Trophoblast cell (in vitro differentiated cells and primary cell): Measurements from ENCODE around the gene CLEC16A.

Experiments used
- DNase-seq, 2 donors: peaks; one replicate each; pipeline ENCODE4 v3.0.0-alpha.2; 2016
- H2AFZ ChIP-seq: 2 replicates; pipeline ENCODE4 v1.6.1; 2013; ENCODE audit warnings: low read length, moderate library complexity, mild to moderate bottlenecking; ENCODE audit not compliant: insufficient read depth, poor library complexity
- H2AK5ac ChIP-seq: 2 replicates; pipeline ENCODE4 v1.6.1; 2013; ENCODE audit warnings: mild to moderate bottlenecking, low read length
- H2BK120ac ChIP-seq: 2 replicates; pipeline ENCODE4 v1.6.1; 2013; ENCODE audit warnings: low read length, mild to moderate bottlenecking, moderate library complexity; ENCODE audit not compliant: insufficient read depth, poor library complexity
- H2BK12ac ChIP-seq: 2 replicates; pipeline ENCODE4 v1.6.1; 2013; ENCODE audit warnings: mild to moderate bottlenecking, low read length, moderate library complexity
- H2BK5ac ChIP-seq: 2 replicates; pipeline ENCODE4 v1.6.1; 2013; ENCODE audit warnings: low read length, low read depth, moderate library complexity, mild to moderate bottlenecking; ENCODE audit not compliant: poor library complexity
- H3K14ac ChIP-seq: 2 replicates; pipeline ENCODE4 v1.6.1; 2013; ENCODE audit warnings: mild to moderate bottlenecking, low read length
- H3K18ac ChIP-seq: 2 replicates; pipeline ENCODE4 v1.6.1; 2013; ENCODE audit warnings: mild to moderate bottlenecking, low read length
- H3K23ac ChIP-seq: 2 replicates; pipeline ENCODE4 v1.6.1; 2013; ENCODE audit warnings: low read length
- H3K27ac ChIP-seq: 2 replicates; pipeline ENCODE4 v1.5.1; 2013; ENCODE audit warnings: low read depth, mild to moderate bottlenecking, inconsistent platforms, low read length, moderate library complexity
- H3K27me3 ChIP-seq: 2 replicates; pipeline ENCODE4 v1.6.1; 2013; ENCODE audit warnings: inconsistent platforms, mild to moderate bottlenecking, low read length, moderate library complexity; ENCODE audit not compliant: insufficient read depth
- H3K36me3 ChIP-seq, 2 experiments: 1 replicate in 1 of 2; 2 replicates in 1 of 2; pipeline ENCODE4 v1.6.1; 2013; ENCODE audit warnings: low read length in 2 of 2, mild to moderate bottlenecking in 2 of 2, moderate library complexity in 1 of 2; ENCODE audit not compliant: insufficient read depth in 2 of 2, control insufficient read depth in 1 of 2
- H3K4ac ChIP-seq: 2 replicates; pipeline ENCODE4 v1.6.1; 2013; ENCODE audit warnings: low read depth, mild to moderate bottlenecking, low read length, moderate library complexity
- H3K4me1 ChIP-seq, 2 experiments: 1 replicate in 1 of 2; 2 replicates in 1 of 2; pipeline ENCODE4 v1.6.1; 2013; ENCODE audit warnings: low read length in 2 of 2, mild to moderate bottlenecking in 2 of 2, moderate library complexity in 1 of 2; ENCODE audit not compliant: insufficient read depth in 2 of 2, control insufficient read depth in 1 of 2
- H3K4me2 ChIP-seq: 2 replicates; pipeline ENCODE4 v1.6.1; 2013; ENCODE audit warnings: inconsistent platforms, mild to moderate bottlenecking, low read length, moderate library complexity
- H3K4me3 ChIP-seq: 2 replicates; pipeline ENCODE4 v1.5.1; 2013; ENCODE audit warnings: mild to moderate bottlenecking, low read depth, low read length, inconsistent platforms
- H3K79me1 ChIP-seq: one replicate; pipeline ENCODE4 v1.6.1; 2013; ENCODE audit warnings: low read length
- H3K79me2 ChIP-seq: 2 replicates; pipeline ENCODE4 v1.6.1; 2013; ENCODE audit warnings: low read length, mild to moderate bottlenecking; ENCODE audit not compliant: control insufficient read depth, insufficient read depth, poor library complexity
- H3K9ac ChIP-seq: 2 replicates; pipeline ENCODE4 v1.6.1; 2013; ENCODE audit warnings: mild to moderate bottlenecking, low read length
- H3K9me3 ChIP-seq: 2 replicates; pipeline ENCODE4 v1.6.1; 2013; ENCODE audit warnings: low read depth, mild to moderate bottlenecking, control low read depth, inconsistent platforms, low read length; ENCODE audit not compliant: insufficient read depth
- H4K12ac ChIP-seq: 2 replicates; pipeline ENCODE4 v1.6.1; 2013; ENCODE audit warnings: low read depth, mild to moderate bottlenecking, low read length, moderate library complexity
- H4K8ac ChIP-seq: 2 replicates; pipeline ENCODE4 v1.6.1; 2013; ENCODE audit warnings: low read depth, mild to moderate bottlenecking, low read length, moderate library complexity
- H4K91ac ChIP-seq: one replicate; pipeline ENCODE4 v1.6.1; 2013; ENCODE audit warnings: low read depth, mild to moderate bottlenecking, low read length, moderate library complexity
- WGBS: extraction: QIAGEN DNeasy Blood & Tissue Kit; methylation state at CpG from one replicate; pipeline ENCODE4 v1.1.7; 2013; ENCODE audit warnings: missing lambda C conversion rate; ENCODE audit not compliant: insufficient read length, insufficient coverage; ENCODE audit errors: extremely low coverage; 5-methylcytosine and 5-hydroxymethylcytosine counted together

The CLEC16A gene

GRCh38 chr16:11108466-11108805 lies 164.1 kb downstream of the CLEC16A start:
- H4K8ac ChIP-seq: no peak overlapping the region
- H2BK12ac ChIP-seq: no peak overlapping the region
- H3K14ac ChIP-seq: no peak overlapping the region
- no peak overlapping the region for H2AFZ ChIP-seq
- no peaks in the 10 kb centered on the region for H3K27me3 ChIP-seq
- no peak overlapping the region for H3K23ac ChIP-seq
- no peak overlapping the region for H3K18ac ChIP-seq
- H3K36me3 ChIP-seq: no peaks in the 10 kb centered on the region
- H3K79me2 ChIP-seq: no peaks in the 10 kb centered on the region
- peaks cover 3% of the 10 kb centered on the region for H3K79me1 ChIP-seq
- no peak overlapping the region for H3K4me2 ChIP-seq
- peak overlapping the region; percentile 15 for H4K91ac ChIP-seq
- no peak overlapping the region for H3K27ac ChIP-seq
- peak overlapping the region; percentile 5 for H2AK5ac ChIP-seq
- no peak overlapping the region for H2BK5ac ChIP-seq
- peaks cover 24 to 29% of the 10 kb centered on the region in 2 experiments for H3K4me1 ChIP-seq
- DNase-seq: no peak
- no peak overlapping the region for H2BK120ac ChIP-seq
- no peak overlapping the region for H3K9ac ChIP-seq
- H3K4ac ChIP-seq: no peak overlapping the region
- no peak overlapping the region for H3K4me3 ChIP-seq
- H4K12ac ChIP-seq: no peak overlapping the region
- no peaks in the 10 kb centered on the region for H3K9me3 ChIP-seq

GRCh38 chr16:11109566-11109965 lies 165.2 kb downstream of the CLEC16A start:
- Histone ChIP-seq H2BK5ac (no peak overlapping the region), H2BK120ac (no peak overlapping the region), H3K9ac (no peak overlapping the region), H3K9me3 (no peaks in the 10 kb centered on the region), H3K79me2 (no peaks in the 10 kb centered on the region), H2AK5ac (no peak overlapping the region), H3K4me2 (no peak overlapping the region), H3K4me1 (peaks cover 24 to 31% of the 10 kb centered on the region in 2 experiments), H3K27me3 (no peaks in the 10 kb centered on the region), H3K18ac (no peak overlapping the region), H3K27ac (no peak overlapping the region), H4K8ac (no peak overlapping the region), H3K79me1 (peaks cover 3% of the 10 kb centered on the region), H3K36me3 (no peaks in the 10 kb centered on the region), H2AFZ (no peak overlapping the region), H3K23ac (no peak overlapping the region), H3K4me3 (no peak overlapping the region), H4K91ac (no peak overlapping the region), H3K4ac (no peak overlapping the region), H4K12ac (no peak overlapping the region), H3K14ac (no peak overlapping the region), H2BK12ac (no peak overlapping the region)
- no CpG with 5 or more reads among the region's 6 CpGs for WGBS
- DNase-seq: no peak

- no peak overlapping the region for H2BK120ac ChIP-seq
- H3K23ac ChIP-seq: no peak overlapping the region
- H3K4me2 ChIP-seq: no peak overlapping the region
- H3K79me2 ChIP-seq: no peaks in the 10 kb centered on the region
- H3K27ac ChIP-seq: no peak overlapping the region
- H4K8ac ChIP-seq: no peak overlapping the region
- no peaks in the 10 kb centered on the region for H3K27me3 ChIP-seq
- no peak overlapping the region for H4K12ac ChIP-seq
- no peak overlapping the region for H2AFZ ChIP-seq
- H2BK5ac ChIP-seq: no peak overlapping the region
- H3K9ac ChIP-seq: no peak overlapping the region
- H3K9me3 ChIP-seq: no peaks in the 10 kb centered on the region
- no peaks in the 10 kb centered on the region for H3K36me3 ChIP-seq
- peaks cover 22 to 23% of the 10 kb centered on the region in 2 experiments for H3K4me1 ChIP-seq
- no peak overlapping the region for H3K14ac ChIP-seq
- no peak overlapping the region for H2BK12ac ChIP-seq
- no CpG with 5 or more reads among the region's 1 CpG for WGBS
- no peak overlapping the region for H4K91ac ChIP-seq
- H2AK5ac ChIP-seq: no peak overlapping the region
- no peak for DNase-seq
- H3K4me3 ChIP-seq: no peak overlapping the region
- no peak overlapping the region for H3K4ac ChIP-seq
- no peak overlapping the region for H3K18ac ChIP-seq
- peaks cover 3% of the 10 kb centered on the region for H3K79me1 ChIP-seq
These were observed 166.8 kb downstream of the CLEC16A start for GRCh38 chr16:11111150-11111549.

- H4K12ac ChIP-seq: no peak overlapping the region
- WGBS: no CpG with 5 or more reads among the region's 9 CpGs
These were observed 167.7 kb downstream of the CLEC16A start for GRCh38 chr16:11111856-11112634.

More at GRCh38 chr16:11111856-11112634, 167.7 kb downstream of the CLEC16A start:
- no peaks in the 10 kb centered on the region for H3K36me3 ChIP-seq
- no peak overlapping the region for H3K4me3 ChIP-seq
- no peak overlapping the region for H3K23ac ChIP-seq
- H2AFZ ChIP-seq: no peak overlapping the region
- H4K91ac ChIP-seq: no peak overlapping the region
- H3K9me3 ChIP-seq: no peaks in the 10 kb centered on the region
- H3K18ac ChIP-seq: no peak overlapping the region
- no peak overlapping the region for H3K4ac ChIP-seq
- H2BK12ac ChIP-seq: no peak overlapping the region
- no peaks in the 10 kb centered on the region for H3K27me3 ChIP-seq
- H2BK5ac ChIP-seq: no peak overlapping the region
- no peak overlapping the region for H2BK120ac ChIP-seq
- H3K4me1 ChIP-seq: peaks cover 22 to 23% of the 10 kb centered on the region in 2 experiments
- peaks cover 3% of the 10 kb centered on the region for H3K79me1 ChIP-seq
- no peak overlapping the region for H3K9ac ChIP-seq
- no peak overlapping the region for H4K8ac ChIP-seq
- H2AK5ac ChIP-seq: no peak overlapping the region
- no peaks in the 10 kb centered on the region for H3K79me2 ChIP-seq
- no peak overlapping the region for H3K4me2 ChIP-seq
- no peak overlapping the region for H3K14ac ChIP-seq
- peak in 1 of 2 donors; percentile 37 for DNase-seq
- no peak overlapping the region for H3K27ac ChIP-seq
